Measurements from ENCODE around the gene SRC.

GRCh38 chr20:37309936-37310590 is 35.9 kb upstream of the SRC start:
- TF ChIP-seq CTCF (IDR thresholded peaks at IDR 0.05; ENCODE audit: low read length): no peak
- no peak for TF ChIP-seq EZH2 (IDR thresholded peaks at IDR 0.05; ENCODE audit: borderline replicate concordance, low read length)

Measured in OCI-LY1 (cell line).